ENCODE measurements around the gene BCAN. TPM values are rescaled to one million over a fixed set of nuclear protein-coding genes. Genes with fewer than 3 reads are reported as not detected.

BCAN gene
- total and polyA plus RNA-seq, 2 of the 8 experiments (the other 6 are each of a cell fraction or from before 2014, with no cell fraction given): 4.5 to 24.0 TPM

DNA sequence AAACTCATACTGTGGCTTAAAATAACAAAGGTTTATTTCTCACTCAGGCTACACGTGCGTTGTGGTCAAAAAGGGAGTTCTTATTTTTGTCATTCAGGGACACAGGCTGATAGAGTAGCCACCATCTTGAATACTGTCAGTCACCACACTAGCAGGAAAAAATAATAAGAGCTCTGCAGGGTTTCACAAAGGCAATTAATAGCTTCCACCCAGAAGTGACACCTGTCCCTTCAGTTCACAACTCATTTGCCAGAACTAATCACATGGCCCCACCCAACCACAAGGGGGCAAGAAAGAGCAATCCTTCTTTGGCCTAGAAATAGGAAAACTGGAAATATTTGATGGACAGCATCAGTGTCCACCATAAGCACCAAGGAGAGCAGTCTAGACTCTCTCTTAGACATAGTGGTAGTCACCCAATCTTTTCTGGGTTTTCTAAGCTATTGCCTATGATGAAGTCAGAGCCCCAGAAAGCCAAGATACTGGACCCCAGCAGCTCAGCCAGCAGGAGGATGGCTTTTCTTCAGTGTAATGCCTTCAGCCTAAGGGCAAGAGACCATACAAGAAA lies 14.5 kb upstream of the BCAN start:
- no peaks in the 10 kb centered on the region; a peak in 1 of 8 replicates for H3K36me3 ChIP-seq (ENCODE audit: control insufficient read depth in 2 of 4, insufficient read depth in 4 of 4, low read length in 3 of 4)
- H4K91ac ChIP-seq (replicated peaks; ENCODE audit: insufficient read length, low read length): no peak overlapping the region
- TF ChIP-seq, protein P1, sequence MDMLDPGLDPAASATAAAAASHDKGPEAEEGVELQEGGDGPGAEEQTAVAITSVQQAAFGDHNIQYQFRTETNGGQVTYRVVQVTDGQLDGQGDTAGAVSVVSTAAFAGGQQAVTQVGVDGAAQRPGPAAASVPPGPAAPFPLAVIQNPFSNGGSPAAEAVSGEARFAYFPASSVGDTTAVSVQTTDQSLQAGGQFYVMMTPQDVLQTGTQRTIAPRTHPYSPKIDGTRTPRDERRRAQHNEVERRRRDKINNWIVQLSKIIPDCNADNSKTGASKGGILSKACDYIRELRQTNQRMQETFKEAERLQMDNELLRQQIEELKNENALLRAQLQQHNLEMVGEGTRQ (IDR thresholded peaks at IDR 0.05; ENCODE audit: low read length): peak; percentile 19; the same call in 1 of the 2 replicates
- TF ChIP-seq, protein P2, sequence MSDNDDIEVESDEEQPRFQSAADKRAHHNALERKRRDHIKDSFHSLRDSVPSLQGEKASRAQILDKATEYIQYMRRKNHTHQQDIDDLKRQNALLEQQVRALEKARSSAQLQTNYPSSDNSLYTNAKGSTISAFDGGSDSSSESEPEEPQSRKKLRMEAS (IDR thresholded peaks at IDR 0.05): peak; percentile 21; the same call in 1 of the 2 replicates
- TF ChIP-seq RAD21 (IDR thresholded peaks at IDR 0.05 in 1 of 2, conservative IDR thresholded peaks at IDR 0.05 in 1 of 2; ENCODE audit: low read depth in 2 of 2, low read length in 2 of 2): peak; percentile 60 to 67
- TF ChIP-seq, protein P3, sequence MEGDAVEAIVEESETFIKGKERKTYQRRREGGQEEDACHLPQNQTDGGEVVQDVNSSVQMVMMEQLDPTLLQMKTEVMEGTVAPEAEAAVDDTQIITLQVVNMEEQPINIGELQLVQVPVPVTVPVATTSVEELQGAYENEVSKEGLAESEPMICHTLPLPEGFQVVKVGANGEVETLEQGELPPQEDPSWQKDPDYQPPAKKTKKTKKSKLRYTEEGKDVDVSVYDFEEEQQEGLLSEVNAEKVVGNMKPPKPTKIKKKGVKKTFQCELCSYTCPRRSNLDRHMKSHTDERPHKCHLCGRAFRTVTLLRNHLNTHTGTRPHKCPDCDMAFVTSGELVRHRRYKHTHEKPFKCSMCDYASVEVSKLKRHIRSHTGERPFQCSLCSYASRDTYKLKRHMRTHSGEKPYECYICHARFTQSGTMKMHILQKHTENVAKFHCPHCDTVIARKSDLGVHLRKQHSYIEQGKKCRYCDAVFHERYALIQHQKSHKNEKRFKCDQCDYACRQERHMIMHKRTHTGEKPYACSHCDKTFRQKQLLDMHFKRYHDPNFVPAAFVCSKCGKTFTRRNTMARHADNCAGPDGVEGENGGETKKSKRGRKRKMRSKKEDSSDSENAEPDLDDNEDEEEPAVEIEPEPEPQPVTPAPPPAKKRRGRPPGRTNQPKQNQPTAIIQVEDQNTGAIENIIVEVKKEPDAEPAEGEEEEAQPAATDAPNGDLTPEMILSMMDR (IDR thresholded peaks at IDR 0.05; ENCODE audit: control extremely low read depth in 1 of 3, insufficient read depth in 1 of 3, low read depth in 1 of 3, low read length in 3 of 3): peak; percentile 43 to 83 (median 78)
- no peak for TF ChIP-seq RBBP5 (IDR thresholded peaks at IDR 0.05; ENCODE audit: borderline replicate concordance, low read depth, low read length)
- no peak overlapping the region for H2BK120ac ChIP-seq (replicated peaks; ENCODE audit: low read depth, low read length)
- H2AFZ ChIP-seq (ENCODE audit: low read length): no peak overlapping the region
- no peak overlapping the region for H3K4ac ChIP-seq (replicated peaks; ENCODE audit: insufficient read length, low read depth, low read length)
- no peak overlapping the region for H3K4me2 ChIP-seq (ENCODE audit: insufficient read depth in 1 of 2, low read depth in 2 of 2, low read length in 2 of 2)
- H3K4me3 ChIP-seq (ENCODE audit: extremely low read depth in 1 of 4, insufficient read depth in 2 of 4, low read depth in 3 of 4, low read length in 4 of 4): no peak overlapping the region
- H2BK12ac ChIP-seq (ENCODE audit: low read depth, low read length): no peak overlapping the region
- H3K23ac ChIP-seq (ENCODE audit: insufficient read length): no peak overlapping the region
- H3K14ac ChIP-seq (ENCODE audit: insufficient read length): no peak overlapping the region
- no peak overlapping the region for H2BK15ac ChIP-seq (ENCODE audit: low read length)
- no peak overlapping the region for H2BK20ac ChIP-seq (ENCODE audit: low read length)
- no peak for DNase-seq (ENCODE audit: low read depth in 1 of 2, low spot score in 2 of 2)
- H3K79me2 ChIP-seq (ENCODE audit: control insufficient read depth in 1 of 2, insufficient read depth in 2 of 2, low read length in 2 of 2): no peaks in the 10 kb centered on the region
- no peak overlapping the region for H3K18ac ChIP-seq (ENCODE audit: extremely low read depth, low read length)
- WGBS, 2 experiments (ENCODE audit: extremely low coverage in 1 of 2, insufficient coverage in 1 of 2, insufficient read length in 1 of 2, insufficient replicate concordance in 2 of 2, low coverage in 1 of 2, low lambda C conversion rate in 2 of 2, missing lambda C conversion rate in 1 of 2): 84% methylated on average over 2 of the region's 2 CpGs; no CpG with 5 or more reads in 1 of the 2 experiments
- peaks cover 0 to 9% (median 2%) of the 10 kb centered on the region in 4 experiments; a peak in 5 of 7 replicates for H3K4me1 ChIP-seq (replicated peaks in 1 of 4; ENCODE audit: control insufficient read depth in 3 of 4, insufficient read depth in 4 of 4, low read length in 3 of 4)
- H2AK5ac ChIP-seq (ENCODE audit: low read depth, low read length): no peak overlapping the region
- peaks cover 0 to 1% of the 10 kb centered on the region in 2 experiments for H4K20me1 ChIP-seq (replicated peaks in 1 of 2; ENCODE audit: control insufficient read depth in 1 of 2, insufficient read depth in 2 of 2, low read length in 2 of 2)
- no peaks in the 10 kb centered on the region for H3K9me3 ChIP-seq (ENCODE audit: insufficient read depth in 2 of 2, low read depth in 1 of 2, low read length in 1 of 2)
- H3K27me3 ChIP-seq (replicated peaks in 1 of 4; ENCODE audit: control insufficient read depth in 3 of 4, extremely low read depth in 1 of 4, insufficient read depth in 3 of 4, low read length in 3 of 4): peaks cover 31 to 42% (median 35%) of the 10 kb centered on the region in 4 experiments
- H3K79me1 ChIP-seq (ENCODE audit: low read depth, low read length): no peaks in the 10 kb centered on the region
- H3K56ac ChIP-seq (replicated peaks; ENCODE audit: insufficient read length, low read depth, low read length): no peak overlapping the region
- no peak overlapping the region for H4K5ac ChIP-seq (ENCODE audit: insufficient read length, low read depth, low read length)
- no peak overlapping the region for H3K27ac ChIP-seq (ENCODE audit: low read depth, low read length)
- ChIA-PET CTCF (ENCODE audit: partially characterized antibody) (interaction anchor here (0.7 to 43.0 kb wide), 42 partner anchors 7 to 596 kb away, joined by 3 to 868 read pairs (median 5); partner anchors contain the start of genes BCAN, CRABP2, GPATCH4 and HAPLN2), POLR2A (ENCODE audit: partially characterized antibody) (interaction anchor here (0.7 to 5.8 kb wide), 15 partner anchors 8 to 206 kb away, joined by 3 to 46 read pairs (median 4); partner anchors contain the start of genes BCAN, HAPLN2, NAXE and NES)
- no peak for FAIRE-seq
- H2BK5ac ChIP-seq (ENCODE audit: low read depth, low read length): no peak overlapping the region
- peaks cover 20% of the 10 kb centered on the region; the same call in 1 of the 2 replicates for H3K23me2 ChIP-seq (ENCODE audit: low read depth, low read length)
- H3K9ac ChIP-seq (replicated peaks in 1 of 4; ENCODE audit: extremely low read depth in 1 of 4, low read depth in 3 of 4, low read length in 3 of 4): no peak overlapping the region
- no peak overlapping the region for H4K8ac ChIP-seq (ENCODE audit: extremely low read depth, insufficient read depth, low read length)

All from H1 (cell line).